Caco-2 (cell line): ENCODE data around the gene GATAD2B. TPM values are rescaled to one million over a fixed set of nuclear protein-coding genes. Genes with fewer than 3 reads are reported as not detected.

Experiments
- BruUV-seq: library from RNA; stranded (reverse); fragments of 400-500 nt; replicated peaks from 2 replicates; lab custom pipeline; 2021; lab: Mats Ljungman, UMichigan
- CTCF ChIA-PET: fragments of 300-600 bp; sonication (Branson Sonifier 250); formaldehyde crosslinking; loops from one replicate; lab custom pipeline; 2022; ENCODE audit warnings: antibody characterized with exemption; lab: Charles Lee
- POLR2A ChIA-PET: fragments of 300-600 bp; sonication (Branson Sonifier 250); formaldehyde crosslinking; loops from one replicate; lab custom pipeline; 2022; ENCODE audit warnings: antibody characterized with exemption; lab: Charles Lee
- DNase-seq, 2 experiments: peaks; one replicate each; pipeline versions ENCODE4 v3.0.0 to v3.0.0-alpha.2; 2020 to 2022
- H3K27me3 ChIP-seq: replicated peaks from 2 replicates; pipeline ENCODE4 v1.6.0; 2011; ENCODE audit warnings: low read length; ENCODE audit not compliant: control insufficient read depth, insufficient read depth
- H3K36me3 ChIP-seq: 2 replicates; pipeline ENCODE4 v1.5.1; 2011; ENCODE audit warnings: low read length; ENCODE audit not compliant: control insufficient read depth, insufficient read depth
- H3K4me1 ChIP-seq: fragments of 250-450 bp; sonication (Bioruptor Pico); 2 replicates; pipeline ENCODE4 v1.5.1; 2020; ENCODE audit warnings: mild to moderate bottlenecking
- H3K4me3 ChIP-seq: 2 replicates; pipeline ENCODE4 v1.5.1; 2011; ENCODE audit warnings: low read depth, mild to moderate bottlenecking, control low read depth, low read length
- H3K9me3 ChIP-seq: fragments of 250-450 bp; sonication (Bioruptor Pico); 2 replicates; pipeline ENCODE4 v1.5.1; 2020; ENCODE audit warnings: mild to moderate bottlenecking, moderate library complexity
- H3K27ac Mint-ChIP-seq: one replicate; pipeline ENCODE4 v1.8.0; 2022; ENCODE audit warnings: mixed read lengths; ENCODE audit not compliant: unreplicated experiment
- H3K27me3 Mint-ChIP-seq: one replicate; pipeline ENCODE4 v1.8.0; 2022; ENCODE audit warnings: mixed read lengths; ENCODE audit not compliant: insufficient read depth, unreplicated experiment
- H3K36me3 Mint-ChIP-seq: one replicate; pipeline ENCODE4 v1.8.0; 2022; ENCODE audit warnings: mild to moderate bottlenecking, mixed read lengths; ENCODE audit not compliant: insufficient read depth, unreplicated experiment
- H3K4me1 Mint-ChIP-seq: one replicate; pipeline ENCODE4 v1.8.0; 2022; ENCODE audit warnings: low read depth, mixed read lengths; ENCODE audit not compliant: unreplicated experiment
- H3K4me3 Mint-ChIP-seq: one replicate; pipeline ENCODE4 v1.8.0; 2022; ENCODE audit warnings: mild to moderate bottlenecking, moderate library complexity, mixed read lengths; ENCODE audit not compliant: unreplicated experiment
- H3K9me3 Mint-ChIP-seq: one replicate; pipeline ENCODE4 v1.8.0; 2022; ENCODE audit warnings: mixed read lengths; ENCODE audit not compliant: unreplicated experiment
- CTCF ChIP-seq, 2 experiments: fragments of 200-600 bp in 1 of 2; IDR thresholded peaks; 1 replicate in 1 of 2; 2 replicates in 1 of 2; pipeline versions ENCODE4 v1.5.1 to v1.8.0; 2011 to 2022; ENCODE audit warnings: antibody characterized with exemption in 1 of 2, control low read depth in 1 of 2, inconsistent platforms in 1 of 2, low read depth in 1 of 2, low read length in 1 of 2, mild to moderate bottlenecking in 1 of 2, moderate library complexity in 1 of 2; ENCODE audit not compliant: insufficient read depth in 1 of 2, severe bottlenecking in 1 of 2, unreplicated experiment in 1 of 2
- intact Hi-C: fragments of 100-400 bp; cut with micrococcal nuclease; formaldehyde crosslinking; loops from one replicate; pipeline ENCODE4 v1.10.0; 2022; ENCODE audit not compliant: unreplicated experiment
- total RNA-seq: library from RNA; stranded (reverse); gene quantifications from 2 replicates; pipeline ENCODE4 v1.2.3, GENCODE V29; 2022

The GATAD2B gene
- total RNA-seq, 1 experiment from 2014 or later = 38.0 TPM

- intact Hi-C loops = no loop called here
Measured at GRCh38 chr1:153869486-153869885, 53.3 kb downstream of the GATAD2B start.

GRCh38 chr1:153866045-153866850 is 56.5 kb downstream of the GATAD2B start:
- Mint-ChIP-seq H3K27ac (no peak overlapping the region), H3K4me1 (no peaks in the 10 kb centered on the region), H3K9me3 (no peaks in the 10 kb centered on the region), H3K4me3 (no peak overlapping the region), H3K27me3 (no peaks in the 10 kb centered on the region), H3K36me3 (peaks cover 19% of the 10 kb centered on the region)
- intact Hi-C loops = no loop called here
- no peaks in the 10 kb centered on the region for H3K36me3 ChIP-seq
- no peak for TF ChIP-seq CTCF (IDR thresholded peaks at IDR 0.05; ENCODE audit: insufficient read depth in 1 of 2, low read depth in 1 of 2, low read length in 1 of 2, severe bottlenecking in 1 of 2, unreplicated experiment in 1 of 2)
- ChIA-PET CTCF (no interaction called here), POLR2A (interaction anchor here (0.6 kb wide), 1 partner anchor 23 kb away, joined by 3 read pairs; no protein-coding TSS in a partner anchor)
- BruUV-seq = no TSS peak
- no peaks in the 10 kb centered on the region for H3K27me3 ChIP-seq
- H3K9me3 ChIP-seq = no peaks in the 10 kb centered on the region
- no peak overlapping the region for H3K4me3 ChIP-seq
- DNase-seq = no peak
- no peaks in the 10 kb centered on the region for H3K4me1 ChIP-seq

More at GRCh38 chr1:153869486-153869885, 53.3 kb downstream of the GATAD2B start:
- Histone ChIP-seq H3K9me3 (no peaks in the 10 kb centered on the region), H3K27me3 (no peaks in the 10 kb centered on the region), H3K4me1 (no peaks in the 10 kb centered on the region), H3K36me3 (no peaks in the 10 kb centered on the region), H3K4me3 (no peak overlapping the region)
- CTCF ChIA-PET = no interaction called here
- Mint-ChIP-seq H3K27me3 (no peaks in the 10 kb centered on the region), H3K4me1 (no peaks in the 10 kb centered on the region), H3K27ac (no peak overlapping the region), H3K36me3 (peaks cover 19% of the 10 kb centered on the region), H3K9me3 (no peaks in the 10 kb centered on the region), H3K4me3 (no peak overlapping the region)
- no TSS peak for BruUV-seq
- DNase-seq = no peak
- TF ChIP-seq CTCF (IDR thresholded peaks at IDR 0.05; ENCODE audit: insufficient read depth in 1 of 2, low read depth in 1 of 2, low read length in 1 of 2, severe bottlenecking in 1 of 2, unreplicated experiment in 1 of 2) = no peak
- POLR2A ChIA-PET = no interaction called here

- no peaks in the 10 kb centered on the region for H3K27me3 Mint-ChIP-seq
- ChIA-PET CTCF (no interaction called here), POLR2A (no interaction called here)
- no peak overlapping the region for H3K4me3 ChIP-seq
- no peak for TF ChIP-seq CTCF (IDR thresholded peaks at IDR 0.05; ENCODE audit: insufficient read depth in 1 of 2, low read depth in 1 of 2, low read length in 1 of 2, severe bottlenecking in 1 of 2, unreplicated experiment in 1 of 2)
- no TSS peak for BruUV-seq
- H3K4me1 ChIP-seq = no peaks in the 10 kb centered on the region
- intact Hi-C loops = no loop called here
- H3K9me3 Mint-ChIP-seq = no peaks in the 10 kb centered on the region
- H3K36me3 Mint-ChIP-seq = peaks cover 20% of the 10 kb centered on the region
- no peak for DNase-seq
- no peak overlapping the region for H3K4me3 Mint-ChIP-seq
- H3K36me3 ChIP-seq = no peaks in the 10 kb centered on the region
- no peaks in the 10 kb centered on the region for H3K9me3 ChIP-seq
- no peaks in the 10 kb centered on the region for H3K4me1 Mint-ChIP-seq
- H3K27me3 ChIP-seq = no peaks in the 10 kb centered on the region
- H3K27ac Mint-ChIP-seq = no peak overlapping the region
Measured at GRCh38 chr1:153860285-153860684, 62.5 kb downstream of the GATAD2B start.
